ENCODE data around the gene HBG2.
"Not testable (repeated sequence)": the region's sequence is repeated elsewhere in the genome, so short reads cannot be mapped to it uniquely, and the experiment has no call there.

Gene HBG2

DNA sequence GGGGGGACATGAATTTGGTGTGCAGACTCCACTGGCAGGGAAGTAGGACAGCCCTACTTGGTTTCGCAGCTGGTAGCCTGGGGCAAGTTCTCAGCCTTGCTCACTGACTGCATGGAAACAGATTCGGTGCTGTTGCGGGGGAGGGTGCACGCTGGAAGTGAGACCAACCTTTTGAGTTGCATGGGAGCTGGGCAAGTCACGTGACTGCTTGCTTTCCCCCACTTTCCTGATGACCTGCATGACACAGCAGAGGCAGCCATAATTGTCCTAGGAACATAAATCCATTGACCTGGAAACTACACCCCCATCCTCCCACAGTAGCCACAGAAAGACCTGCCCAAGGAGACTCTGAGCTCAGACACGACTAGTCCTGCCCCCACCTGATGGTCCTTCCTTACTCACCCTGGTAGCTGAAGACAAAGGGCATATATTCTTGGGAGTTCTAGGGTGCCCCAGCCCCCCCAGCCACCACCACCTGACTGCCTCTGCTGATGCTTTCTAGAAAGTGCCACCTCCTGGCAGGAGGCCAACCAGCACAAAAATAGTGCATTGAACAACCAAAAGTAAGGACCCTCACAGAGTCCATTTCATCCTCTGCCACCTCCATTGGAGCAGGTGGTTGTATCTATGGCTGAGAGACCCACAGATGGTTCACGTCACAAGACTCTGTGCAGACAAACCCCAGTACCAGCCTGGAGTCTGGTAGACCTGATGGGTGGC, 4.1 kb upstream of the HBG2 start:
- H3K4me1 ChIP-seq (ENCODE audit: insufficient read depth, low read length, poor library complexity, severe bottlenecking) = no peaks in the 10 kb centered on the region
- H3K9me3 ChIP-seq (ENCODE audit: insufficient read depth, low read depth, low read length) = no peaks in the 10 kb centered on the region
- TF ChIP-seq, protein P1, sequence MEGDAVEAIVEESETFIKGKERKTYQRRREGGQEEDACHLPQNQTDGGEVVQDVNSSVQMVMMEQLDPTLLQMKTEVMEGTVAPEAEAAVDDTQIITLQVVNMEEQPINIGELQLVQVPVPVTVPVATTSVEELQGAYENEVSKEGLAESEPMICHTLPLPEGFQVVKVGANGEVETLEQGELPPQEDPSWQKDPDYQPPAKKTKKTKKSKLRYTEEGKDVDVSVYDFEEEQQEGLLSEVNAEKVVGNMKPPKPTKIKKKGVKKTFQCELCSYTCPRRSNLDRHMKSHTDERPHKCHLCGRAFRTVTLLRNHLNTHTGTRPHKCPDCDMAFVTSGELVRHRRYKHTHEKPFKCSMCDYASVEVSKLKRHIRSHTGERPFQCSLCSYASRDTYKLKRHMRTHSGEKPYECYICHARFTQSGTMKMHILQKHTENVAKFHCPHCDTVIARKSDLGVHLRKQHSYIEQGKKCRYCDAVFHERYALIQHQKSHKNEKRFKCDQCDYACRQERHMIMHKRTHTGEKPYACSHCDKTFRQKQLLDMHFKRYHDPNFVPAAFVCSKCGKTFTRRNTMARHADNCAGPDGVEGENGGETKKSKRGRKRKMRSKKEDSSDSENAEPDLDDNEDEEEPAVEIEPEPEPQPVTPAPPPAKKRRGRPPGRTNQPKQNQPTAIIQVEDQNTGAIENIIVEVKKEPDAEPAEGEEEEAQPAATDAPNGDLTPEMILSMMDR (conservative IDR thresholded peaks at IDR 0.05; ENCODE audit: low read length) = no peak
- TF ChIP-seq EZH2phosphoT487 (IDR thresholded peaks at IDR 0.05; ENCODE audit: borderline replicate concordance) = no peak
- no peak overlapping the region for H3K4me3 ChIP-seq (ENCODE audit: low read length, poor library complexity, severe bottlenecking)
- H3K9me2 ChIP-seq (replicated peaks; ENCODE audit: low read depth, low read length) = no peaks in the 10 kb centered on the region
- H4K20me1 ChIP-seq (ENCODE audit: insufficient read depth, low read length, poor library complexity, severe bottlenecking) = no peaks in the 10 kb centered on the region
- no peak overlapping the region for H3K4me2 ChIP-seq (ENCODE audit: low read depth, low read length, poor library complexity, severe bottlenecking)
- no peak overlapping the region for H3K9ac ChIP-seq (ENCODE audit: low read depth, low read length, poor library complexity, severe bottlenecking)
- no peaks in the 10 kb centered on the region for H3K36me3 ChIP-seq (ENCODE audit: insufficient read depth, low read length)
- H3K27me3 ChIP-seq (ENCODE audit: insufficient read depth, low read length, poor library complexity, severe bottlenecking) = no peaks in the 10 kb centered on the region
- H3K79me2 ChIP-seq (ENCODE audit: insufficient read depth, low read length) = no peaks in the 10 kb centered on the region
- H2AFZ ChIP-seq (ENCODE audit: low read length) = no peak overlapping the region
- no peaks in the 10 kb centered on the region for H3F3A ChIP-seq (ENCODE audit: low read depth)

DNA sequence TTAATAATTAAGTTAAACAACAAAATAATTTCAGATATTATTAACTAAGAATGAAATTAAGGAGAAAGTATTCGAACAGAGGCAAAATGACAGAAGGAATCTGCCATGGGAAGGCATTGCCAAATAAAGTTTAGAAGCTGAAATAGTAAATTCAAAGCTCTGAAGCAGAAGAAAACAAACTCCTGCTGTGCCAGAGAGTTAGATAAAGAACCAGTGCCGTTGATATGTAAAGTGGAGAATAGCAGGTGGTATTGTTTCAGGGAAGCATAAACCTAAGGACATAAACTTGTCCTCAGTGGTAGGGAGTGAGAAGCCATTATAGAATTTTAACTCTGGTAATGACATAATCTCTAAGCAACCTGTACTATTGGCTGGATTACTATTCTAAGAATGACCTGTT, 2.7 kb upstream of the HBG2 start:
- Histone ChIP-seq H3K4me1 (ENCODE audit: insufficient read depth, low read length, poor library complexity, severe bottlenecking) (no peaks in the 10 kb centered on the region), H2AFZ (ENCODE audit: low read length) (no peak overlapping the region), H3K27me3 (ENCODE audit: insufficient read depth, low read length, poor library complexity, severe bottlenecking) (no peaks in the 10 kb centered on the region), H3F3A (ENCODE audit: low read depth) (no peaks in the 10 kb centered on the region), H3K36me3 (ENCODE audit: insufficient read depth, low read length) (no peaks in the 10 kb centered on the region), H4K20me1 (ENCODE audit: insufficient read depth, low read length, poor library complexity, severe bottlenecking) (no peaks in the 10 kb centered on the region), H3K4me2 (ENCODE audit: low read depth, low read length, poor library complexity, severe bottlenecking) (no peak overlapping the region), H3K9me2 (replicated peaks; ENCODE audit: low read depth, low read length) (no peaks in the 10 kb centered on the region), H3K9ac (ENCODE audit: low read depth, low read length, poor library complexity, severe bottlenecking) (no peak overlapping the region), H3K9me3 (ENCODE audit: insufficient read depth, low read depth, low read length) (no peaks in the 10 kb centered on the region), H3K79me2 (ENCODE audit: insufficient read depth, low read length) (no peaks in the 10 kb centered on the region), H3K4me3 (ENCODE audit: low read length, poor library complexity, severe bottlenecking) (no peak overlapping the region)
- TF ChIP-seq EZH2phosphoT487 (IDR thresholded peaks at IDR 0.05; ENCODE audit: borderline replicate concordance) = no peak
- TF ChIP-seq, protein P1 (conservative IDR thresholded peaks at IDR 0.05; ENCODE audit: low read length) = no peak

DNA sequence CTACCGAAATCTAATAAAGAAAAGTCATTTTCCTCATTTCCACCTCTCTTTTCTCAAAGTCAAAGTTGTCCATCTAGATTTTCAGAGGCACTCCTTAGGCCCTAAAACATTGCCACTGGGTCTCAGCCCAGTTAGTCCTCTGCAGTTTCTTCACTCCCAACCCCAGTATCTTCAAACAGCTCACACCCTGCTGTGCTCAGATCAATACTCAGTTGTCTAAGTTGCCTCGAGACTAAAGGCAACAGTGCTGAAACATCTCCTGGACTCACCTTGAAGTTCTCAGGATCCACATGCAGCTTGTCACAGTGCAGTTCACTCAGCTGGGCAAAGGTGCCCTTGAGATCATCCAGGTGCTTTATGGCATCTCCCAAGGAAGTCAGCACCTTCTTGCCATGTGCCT, 558 bp downstream of the HBG2 start:
- not testable (repeated sequence) for H3K9me3 ChIP-seq (ENCODE audit: insufficient read depth, low read depth, low read length); H3K4me3 ChIP-seq (ENCODE audit: low read length, poor library complexity, severe bottlenecking); H3K27me3 ChIP-seq (ENCODE audit: insufficient read depth, low read length, poor library complexity, severe bottlenecking); H3K9ac ChIP-seq (ENCODE audit: low read depth, low read length, poor library complexity, severe bottlenecking); H3K4me1 ChIP-seq (ENCODE audit: insufficient read depth, low read length, poor library complexity, severe bottlenecking); H3K36me3 ChIP-seq (ENCODE audit: insufficient read depth, low read length); H3K9me2 ChIP-seq (replicated peaks; ENCODE audit: low read depth, low read length); H3F3A ChIP-seq (ENCODE audit: low read depth); H3K79me2 ChIP-seq (ENCODE audit: insufficient read depth, low read length); H2AFZ ChIP-seq (ENCODE audit: low read length); H4K20me1 ChIP-seq (ENCODE audit: insufficient read depth, low read length, poor library complexity, severe bottlenecking); H3K4me2 ChIP-seq (ENCODE audit: low read depth, low read length, poor library complexity, severe bottlenecking)

DNA sequence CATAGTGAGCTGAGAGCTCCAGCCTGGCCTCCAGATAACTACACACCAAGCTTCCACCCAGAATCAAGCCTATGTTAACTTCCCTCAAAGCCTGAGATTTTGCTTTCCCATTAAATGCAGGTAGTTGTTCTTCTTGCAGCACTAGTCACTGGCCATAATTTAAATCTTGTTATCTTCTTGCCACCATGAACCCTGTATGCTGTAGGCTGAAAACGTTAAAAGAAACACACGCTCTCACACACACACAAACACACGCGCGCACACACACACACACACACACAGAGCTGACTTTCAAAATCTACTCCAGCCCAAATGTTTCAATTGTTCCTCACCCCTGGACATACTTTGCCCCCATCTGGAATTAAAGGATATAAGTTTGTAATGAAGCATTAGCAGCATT, 1.1 kb downstream of the HBG2 start:
- H3K4me1 ChIP-seq (ENCODE audit: insufficient read depth, low read length, poor library complexity, severe bottlenecking); H3K36me3 ChIP-seq (ENCODE audit: insufficient read depth, low read length); H3K9me3 ChIP-seq (ENCODE audit: insufficient read depth, low read depth, low read length); H3K9me2 ChIP-seq (replicated peaks; ENCODE audit: low read depth, low read length); H4K20me1 ChIP-seq (ENCODE audit: insufficient read depth, low read length, poor library complexity, severe bottlenecking); H3K4me3 ChIP-seq (ENCODE audit: low read length, poor library complexity, severe bottlenecking); H3K4me2 ChIP-seq (ENCODE audit: low read depth, low read length, poor library complexity, severe bottlenecking); H2AFZ ChIP-seq (ENCODE audit: low read length); H3K27me3 ChIP-seq (ENCODE audit: insufficient read depth, low read length, poor library complexity, severe bottlenecking); H3K9ac ChIP-seq (ENCODE audit: low read depth, low read length, poor library complexity, severe bottlenecking); H3K79me2 ChIP-seq (ENCODE audit: insufficient read depth, low read length); H3F3A ChIP-seq (ENCODE audit: low read depth): not testable (repeated sequence)

All from Loucy (cell line).